IgD-negative memory B cell (primary cell): ENCODE results near the gene DCP2. TPM values are rescaled to one million over a fixed set of nuclear protein-coding genes. Genes with fewer than 3 reads are reported as not detected.

ENCODE experiments used
- H3K27ac Mint-ChIP-seq, 3 donors: one replicate each; pipeline ENCODE4 v1.8.0; 2020 to 2022; ENCODE audit warnings: mild to moderate bottlenecking in 3 of 3, mixed read lengths in 3 of 3, moderate library complexity in 1 of 3
- H3K27me3 Mint-ChIP-seq: one replicate; pipeline ENCODE4 v1.8.0; 2021; ENCODE audit warnings: mixed read lengths
- H3K36me3 Mint-ChIP-seq: one replicate; pipeline ENCODE4 v1.8.0; 2020; ENCODE audit warnings: mild to moderate bottlenecking, mixed read lengths
- H3K4me1 Mint-ChIP-seq, 3 donors: one replicate each; pipeline ENCODE4 v1.8.0; 2020 to 2022; ENCODE audit warnings: mixed read lengths in 3 of 3, mild to moderate bottlenecking in 1 of 3
- H3K4me3 Mint-ChIP-seq, 4 donors: one replicate each; pipeline ENCODE4 v1.8.0; 2020 to 2022; ENCODE audit warnings: mild to moderate bottlenecking in 4 of 4, mixed read lengths in 4 of 4, moderate library complexity in 3 of 4
- H3K9me3 Mint-ChIP-seq, 3 donors: one replicate each; pipeline ENCODE4 v1.8.0; 2020 to 2021; ENCODE audit warnings: mixed read lengths in 3 of 3, mild to moderate bottlenecking in 1 of 3
- polyA plus RNA-seq: library from polyadenylated mRNA; unstranded; fragments of 300-500 nt; fragmentation: Illumina TruSeq; gene quantifications from one replicate; pipeline ENCODE4 v1.2.3, GENCODE V29; 2021

The DCP2 gene
- 73.7 TPM for polyA plus RNA-seq

- H3K27ac Mint-ChIP-seq, result peak within 1 kb of the TSS; percentile 89 to 96 (median 95)
- peak within 1 kb of the TSS; percentile 96 to 100 (median 98) for H3K4me3 Mint-ChIP-seq
- peaks cover 24 to 51% (median 37%) of the 10 kb centered on the region in 3 donors for H3K4me1 Mint-ChIP-seq
- peaks cover 4% of the 10 kb centered on the region for H3K36me3 Mint-ChIP-seq
- H3K27me3 Mint-ChIP-seq, result no peaks in the 10 kb centered on the region
- H3K9me3 Mint-ChIP-seq, result no peaks in the 10 kb centered on the region
Observed at GRCh38 chr5:112976432-112977309, at the start of gene DCP2. DCP2 (plus strand) TSS chr5:112976798; CDS start chr5:112976934, 136 bp downstream.

GRCh38 chr5:112929336-112930081 lies 47.1 kb upstream of the DCP2 start:
- peak overlapping the region; percentile 7 to 90 (median 25) for H3K27ac Mint-ChIP-seq
- peaks cover 2% of the 10 kb centered on the region for H3K36me3 Mint-ChIP-seq
- no peaks in the 10 kb centered on the region for H3K9me3 Mint-ChIP-seq
- peaks cover 34 to 47% (median 43%) of the 10 kb centered on the region in 3 donors for H3K4me1 Mint-ChIP-seq
- peak overlapping the region; percentile 4 to 94 (median 80) for H3K4me3 Mint-ChIP-seq
- no peaks in the 10 kb centered on the region for H3K27me3 Mint-ChIP-seq

GRCh38 chr5:112930082-112930344 lies 46.6 kb upstream of the DCP2 start:
- no peaks in the 10 kb centered on the region for H3K27me3 Mint-ChIP-seq
- H3K27ac Mint-ChIP-seq, result peak overlapping the region; percentile 7 to 86 (median 25)
- H3K36me3 Mint-ChIP-seq, result peaks cover 3% of the 10 kb centered on the region
- peaks cover 34 to 42% (median 38%) of the 10 kb centered on the region in 3 donors for H3K4me1 Mint-ChIP-seq
- no peaks in the 10 kb centered on the region for H3K9me3 Mint-ChIP-seq
- peak overlapping the region; percentile 4 to 94 (median 43) for H3K4me3 Mint-ChIP-seq

GRCh38 chr5:112931473-112931872 lies 45.1 kb upstream of the DCP2 start:
- H3K27ac Mint-ChIP-seq, result no peak overlapping the region
- H3K27me3 Mint-ChIP-seq, result no peaks in the 10 kb centered on the region
- peaks cover 34 to 40% (median 37%) of the 10 kb centered on the region in 3 donors for H3K4me1 Mint-ChIP-seq
- H3K9me3 Mint-ChIP-seq, result no peaks in the 10 kb centered on the region
- H3K4me3 Mint-ChIP-seq, result no peak overlapping the region
- peaks cover 6% of the 10 kb centered on the region for H3K36me3 Mint-ChIP-seq

GRCh38 chr5:112933105-112933504 lies 43.5 kb upstream of the DCP2 start:
- Mint-ChIP-seq H3K4me3 (no peak overlapping the region), H3K27me3 (no peaks in the 10 kb centered on the region), H3K27ac (no peak overlapping the region), H3K36me3 (peaks cover 6% of the 10 kb centered on the region), H3K4me1 (peaks cover 26 to 29% (median 27%) of the 10 kb centered on the region in 3 donors), H3K9me3 (no peaks in the 10 kb centered on the region)

- H3K4me3 Mint-ChIP-seq, result no peak overlapping the region
- no peaks in the 10 kb centered on the region for H3K27me3 Mint-ChIP-seq
- peaks cover 6% of the 10 kb centered on the region for H3K36me3 Mint-ChIP-seq
- no peak overlapping the region for H3K27ac Mint-ChIP-seq
- no peaks in the 10 kb centered on the region for H3K9me3 Mint-ChIP-seq
- H3K4me1 Mint-ChIP-seq, result peaks cover 19 to 22% (median 20%) of the 10 kb centered on the region in 3 donors
Observed at GRCh38 chr5:112933651-112934365, 42.8 kb upstream of the DCP2 start.

- Mint-ChIP-seq H3K4me3 (no peak overlapping the region), H3K27ac (no peak overlapping the region), H3K27me3 (no peaks in the 10 kb centered on the region), H3K36me3 (peaks cover 6% of the 10 kb centered on the region), H3K9me3 (no peaks in the 10 kb centered on the region), H3K4me1 (peaks cover 15 to 17% (median 17%) of the 10 kb centered on the region in 3 donors)
Observed at GRCh38 chr5:112934366-112934663, 42.3 kb upstream of the DCP2 start.

GRCh38 chr5:112935675-112936074 lies 40.9 kb upstream of the DCP2 start:
- no peak overlapping the region for H3K27ac Mint-ChIP-seq
- no peak overlapping the region for H3K4me3 Mint-ChIP-seq
- no peaks in the 10 kb centered on the region for H3K9me3 Mint-ChIP-seq
- peaks cover 6% of the 10 kb centered on the region for H3K36me3 Mint-ChIP-seq
- no peaks in the 10 kb centered on the region for H3K27me3 Mint-ChIP-seq
- H3K4me1 Mint-ChIP-seq, result peaks cover 8 to 9% (median 8%) of the 10 kb centered on the region in 3 donors

- no peaks in the 10 kb centered on the region for H3K9me3 Mint-ChIP-seq
- no peak overlapping the region for H3K4me3 Mint-ChIP-seq
- peaks cover 0 to 5% (median 0%) of the 10 kb centered on the region in 3 donors for H3K4me1 Mint-ChIP-seq
- no peak overlapping the region for H3K27ac Mint-ChIP-seq
- H3K36me3 Mint-ChIP-seq, result peaks cover 4% of the 10 kb centered on the region
- no peaks in the 10 kb centered on the region for H3K27me3 Mint-ChIP-seq
Observed at GRCh38 chr5:112938286-112938685, 38.3 kb upstream of the DCP2 start.

GRCh38 chr5:112940670-112941069 lies 35.9 kb upstream of the DCP2 start:
- H3K9me3 Mint-ChIP-seq, result no peaks in the 10 kb centered on the region
- no peak overlapping the region for H3K27ac Mint-ChIP-seq
- H3K36me3 Mint-ChIP-seq, result no peaks in the 10 kb centered on the region
- H3K27me3 Mint-ChIP-seq, result no peaks in the 10 kb centered on the region
- H3K4me1 Mint-ChIP-seq, result no peaks in the 10 kb centered on the region
- H3K4me3 Mint-ChIP-seq, result no peak overlapping the region

- Mint-ChIP-seq H3K9me3 (no peaks in the 10 kb centered on the region), H3K4me1 (no peaks in the 10 kb centered on the region), H3K36me3 (no peaks in the 10 kb centered on the region), H3K27ac (no peak overlapping the region), H3K27me3 (no peaks in the 10 kb centered on the region), H3K4me3 (no peak overlapping the region)
Observed at GRCh38 chr5:112948458-112948857, 28.1 kb upstream of the DCP2 start.

- H3K4me3 Mint-ChIP-seq, result no peak overlapping the region
- H3K27ac Mint-ChIP-seq, result no peak overlapping the region
Observed at GRCh38 chr5:112951124-112951702, 25.4 kb upstream of the DCP2 start.

GRCh38 chr5:112956606-112957005 lies 20.0 kb upstream of the DCP2 start:
- peaks cover 7 to 23% (median 12%) of the 10 kb centered on the region in 3 donors for H3K4me1 Mint-ChIP-seq
- no peak overlapping the region for H3K27ac Mint-ChIP-seq
- no peaks in the 10 kb centered on the region for H3K9me3 Mint-ChIP-seq
- H3K27me3 Mint-ChIP-seq, result no peaks in the 10 kb centered on the region
- no peak overlapping the region for H3K4me3 Mint-ChIP-seq
- peaks cover 2% of the 10 kb centered on the region for H3K36me3 Mint-ChIP-seq

More at GRCh38 chr5:112951124-112951702, 25.4 kb upstream of the DCP2 start:
- no peaks in the 10 kb centered on the region for H3K27me3 Mint-ChIP-seq
- no peaks in the 10 kb centered on the region for H3K9me3 Mint-ChIP-seq
- H3K4me1 Mint-ChIP-seq, result no peaks in the 10 kb centered on the region
- H3K36me3 Mint-ChIP-seq, result no peaks in the 10 kb centered on the region

GRCh38 chr5:112957036-112957808 lies 19.4 kb upstream of the DCP2 start:
- Mint-ChIP-seq H3K9me3 (no peaks in the 10 kb centered on the region), H3K4me3 (no peak overlapping the region), H3K27me3 (no peaks in the 10 kb centered on the region), H3K4me1 (peaks cover 7 to 23% (median 12%) of the 10 kb centered on the region in 3 donors), H3K36me3 (peaks cover 2% of the 10 kb centered on the region), H3K27ac (no peak overlapping the region)
